ENCODE measurements around the gene MZF1. TPM values are rescaled to one million over a fixed set of nuclear protein-coding genes. Genes with fewer than 3 reads are reported as not detected.

Gene MZF1
- polyA plus RNA-seq, 3 donors = 31.0 to 59.2 (median 54.2) TPM

DNA sequence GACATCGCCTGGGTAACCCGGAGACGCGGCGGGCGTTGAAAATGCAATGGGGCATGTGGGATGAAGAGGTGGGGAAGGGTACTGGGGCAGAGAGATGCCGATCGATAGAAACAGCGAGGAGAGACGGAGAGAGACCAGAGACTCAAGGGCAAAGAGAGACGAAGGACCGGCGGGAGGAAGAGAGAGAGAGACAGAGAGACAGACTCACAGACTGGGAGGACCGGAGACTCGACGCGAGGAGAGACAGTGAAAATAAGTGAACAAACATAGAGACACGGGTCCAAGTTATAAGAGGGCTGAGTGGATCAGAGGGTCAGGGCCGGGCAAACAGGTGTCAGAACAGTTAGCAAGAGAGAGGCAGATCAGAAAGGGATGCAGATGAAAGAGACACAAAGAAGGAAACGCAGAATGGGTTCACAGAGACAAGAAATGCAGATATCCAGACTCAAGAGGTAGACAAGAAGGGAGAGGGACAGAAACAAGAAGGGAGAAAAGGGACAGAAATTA, 576 bp upstream of the MZF1 start:
- no peak for DNase-seq

DNA sequence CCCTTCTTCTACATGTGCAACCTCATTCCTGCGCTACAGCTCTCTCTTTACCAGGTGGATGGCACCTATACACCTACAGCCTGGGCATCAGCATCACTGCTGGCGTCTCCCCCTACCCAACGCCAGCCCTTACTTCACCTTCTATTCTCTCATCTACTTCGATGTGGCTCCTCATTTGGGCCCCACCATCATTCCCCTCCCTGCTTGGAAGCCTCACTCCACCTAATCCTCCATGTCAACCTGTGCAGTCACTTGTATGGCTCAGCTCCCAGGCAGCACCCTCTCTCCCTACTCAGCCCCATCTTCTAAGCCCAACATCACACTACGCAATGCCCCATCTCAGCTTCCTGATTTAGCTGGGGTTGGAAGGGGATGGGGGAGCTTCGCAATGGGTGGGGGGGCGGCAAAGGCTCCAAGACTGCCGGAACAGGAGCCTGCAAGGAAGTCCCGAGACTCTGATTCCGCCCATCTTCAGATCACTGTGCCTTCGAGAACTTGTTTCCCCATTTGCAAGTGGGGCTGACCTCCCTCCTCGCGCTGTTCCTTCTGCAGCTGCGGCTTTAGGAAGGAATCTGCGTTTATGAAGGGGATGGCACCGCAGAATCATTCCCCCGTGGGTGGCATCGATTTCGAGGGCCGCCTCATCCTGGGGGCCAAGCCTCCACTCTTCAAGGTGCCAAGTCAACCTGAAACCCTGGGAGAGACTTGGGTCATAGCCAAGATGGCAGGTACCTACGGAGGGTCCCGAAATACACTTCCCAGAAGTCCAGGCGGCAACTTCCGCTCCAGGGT, 913 bp downstream of the MZF1 start:
- no peak for DNase-seq

DNA sequence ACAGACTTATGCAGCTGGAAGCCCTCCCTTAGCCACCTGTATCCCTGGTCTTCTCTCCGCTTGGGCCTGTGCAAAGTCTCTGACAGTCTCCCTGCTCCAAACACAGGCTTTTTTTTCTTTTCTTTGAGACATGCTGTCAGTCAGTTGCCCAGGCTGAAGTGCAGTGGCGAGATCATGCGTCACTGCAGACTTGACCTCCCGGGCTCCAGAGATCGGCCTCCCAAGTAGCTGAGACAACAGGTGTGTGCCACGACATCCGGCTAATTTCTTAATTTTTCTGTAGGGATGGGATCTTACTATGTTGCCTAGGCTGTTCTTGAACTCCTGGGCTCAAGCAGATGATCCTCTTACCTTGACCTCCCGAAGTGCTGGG, 1.6 kb downstream of the MZF1 start:
- DNase-seq = no peak

DNA sequence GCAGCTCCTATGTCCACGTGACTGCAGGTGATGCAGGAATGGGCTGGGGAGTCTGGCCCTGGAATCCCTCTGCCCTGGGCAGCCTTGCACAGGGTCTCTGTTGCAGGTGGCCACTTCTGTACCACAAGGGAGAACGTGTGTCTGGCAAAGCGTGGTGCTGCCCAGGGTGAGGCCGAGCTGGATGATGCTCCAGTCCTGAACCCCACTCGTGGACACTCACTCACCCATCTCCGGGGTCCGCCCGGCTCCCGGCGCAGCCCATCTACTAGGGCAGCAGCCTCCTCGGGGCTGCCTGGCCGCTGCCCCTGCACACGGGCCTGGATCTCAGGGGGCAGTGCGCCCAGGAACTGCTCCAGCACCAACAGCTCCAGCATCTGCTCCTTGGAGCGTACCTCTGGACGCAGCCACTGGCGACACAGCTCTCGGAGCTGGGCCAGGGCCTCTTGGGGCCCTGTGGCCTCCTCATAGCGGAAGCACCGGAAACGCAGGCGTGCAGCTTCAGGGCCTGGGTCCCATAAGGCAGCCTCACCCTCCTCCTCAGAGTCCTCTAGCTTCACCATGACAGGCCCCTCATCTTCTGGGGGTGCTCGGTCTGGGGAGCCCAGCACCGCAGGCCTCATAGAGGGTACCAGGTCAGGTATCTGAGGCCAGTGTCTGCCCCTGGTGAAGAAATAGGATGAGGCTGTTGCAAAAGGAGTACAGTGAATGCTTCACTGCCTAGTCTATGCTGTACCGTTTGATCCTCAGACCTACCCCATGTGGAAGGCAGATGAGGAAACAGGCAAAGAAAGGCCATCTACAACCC, 2.2 kb downstream of the MZF1 start:
- no peak for DNase-seq

DNA sequence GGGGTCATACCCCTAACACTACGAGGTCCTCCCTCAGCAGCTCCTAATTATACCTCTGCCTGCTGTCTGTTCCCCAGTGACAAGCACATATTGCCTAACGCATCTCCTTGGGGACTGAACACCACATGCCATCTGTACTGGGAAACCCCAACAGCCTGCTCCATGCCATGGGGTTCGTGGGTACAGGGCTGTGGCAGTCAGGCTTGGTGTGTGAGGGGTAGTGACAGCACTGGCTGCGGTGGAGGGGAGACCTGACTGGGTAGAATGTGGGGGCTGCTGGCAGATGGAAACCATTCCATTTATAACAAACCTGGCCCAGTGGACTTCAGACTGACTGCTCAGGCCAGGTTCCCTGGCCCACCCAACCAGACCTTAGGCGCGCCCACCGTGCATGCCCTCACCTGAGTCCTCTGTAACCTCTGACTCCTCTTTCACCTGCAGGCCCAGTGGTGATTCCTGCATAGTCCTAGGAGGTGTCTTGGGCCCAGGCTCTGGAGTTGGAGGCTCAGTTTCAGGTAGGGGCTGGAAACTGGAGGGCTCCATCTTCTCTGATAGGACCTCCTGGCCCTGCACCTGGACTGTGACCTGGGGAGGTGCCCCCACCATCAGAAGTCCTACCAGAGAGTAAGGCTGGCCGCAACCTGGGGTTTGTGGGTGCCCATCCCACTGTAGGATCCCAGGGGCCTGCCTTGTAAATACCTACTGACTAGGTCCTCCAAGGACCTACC, 3.0 kb downstream of the MZF1 start:
- DNase-seq = no peak

DNA sequence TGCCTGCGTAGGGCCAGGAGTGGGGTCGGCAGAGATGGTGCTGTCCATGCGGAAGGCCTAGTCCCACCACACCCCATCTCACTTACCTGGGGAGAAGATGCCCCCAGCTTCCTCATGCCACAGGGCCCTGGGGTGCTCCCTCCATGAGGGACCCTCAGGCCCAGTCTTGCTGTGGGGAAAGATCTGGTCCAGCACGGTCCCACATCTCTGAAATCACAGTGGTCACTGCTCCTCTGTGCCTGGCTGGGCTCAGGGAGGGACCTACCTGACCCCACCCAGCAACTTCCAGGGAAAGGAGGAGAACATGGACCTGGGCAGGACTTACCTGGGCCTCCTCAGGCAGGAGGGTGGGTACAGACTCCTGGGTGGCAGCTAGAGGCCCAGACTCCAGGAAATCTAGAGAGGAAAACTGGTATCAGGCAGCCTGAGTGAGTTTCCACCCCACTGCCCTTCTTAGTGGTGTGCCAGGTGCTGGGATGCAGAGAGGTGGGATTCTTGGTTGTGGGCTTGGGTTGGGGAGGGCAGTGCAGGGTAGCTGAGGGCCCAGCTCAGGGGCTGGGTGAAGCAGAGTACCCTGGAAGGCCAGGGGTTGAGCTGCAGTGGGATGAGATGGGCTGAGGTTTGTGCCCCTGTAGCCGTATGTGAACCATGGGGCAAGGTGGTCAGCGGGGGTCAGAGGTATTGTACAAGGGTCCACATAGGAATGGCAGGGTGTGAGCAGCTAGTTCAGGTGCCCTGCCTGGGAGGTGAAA, 3.8 kb downstream of the MZF1 start:
- no peak for DNase-seq

DNA sequence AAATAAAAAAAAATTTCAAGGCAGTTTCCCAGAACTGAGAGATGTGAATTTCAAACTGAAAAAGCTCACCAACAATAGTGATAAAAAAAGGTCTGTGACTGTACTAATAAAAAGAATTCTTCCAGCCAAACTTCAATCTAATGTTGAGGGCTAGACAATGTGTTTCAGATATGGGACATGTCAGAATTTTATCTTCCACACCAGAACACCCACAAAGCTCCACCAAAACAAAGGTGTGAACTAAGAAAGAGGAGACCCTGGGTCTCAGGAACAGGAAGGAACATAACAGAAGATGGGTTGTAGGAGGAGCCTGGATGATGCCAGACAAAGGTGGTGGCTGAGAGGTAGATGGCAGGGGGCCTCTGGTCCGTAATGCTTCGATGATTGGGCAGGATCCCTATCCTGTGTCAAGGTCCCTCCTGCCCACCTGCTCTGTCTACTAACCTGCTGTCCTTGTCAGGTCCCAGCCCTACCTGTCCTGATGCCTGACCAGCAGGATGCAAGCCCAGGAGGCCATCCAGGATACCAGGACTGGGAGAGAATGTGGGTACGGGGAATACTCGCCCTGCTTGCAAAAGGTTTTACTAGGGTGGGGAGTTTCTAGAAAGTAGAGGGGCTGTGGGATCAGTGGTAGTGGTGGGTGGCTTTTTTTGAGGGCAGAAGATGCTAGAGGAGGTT, 4.5 kb downstream of the MZF1 start:
- no peak for DNase-seq

DNA sequence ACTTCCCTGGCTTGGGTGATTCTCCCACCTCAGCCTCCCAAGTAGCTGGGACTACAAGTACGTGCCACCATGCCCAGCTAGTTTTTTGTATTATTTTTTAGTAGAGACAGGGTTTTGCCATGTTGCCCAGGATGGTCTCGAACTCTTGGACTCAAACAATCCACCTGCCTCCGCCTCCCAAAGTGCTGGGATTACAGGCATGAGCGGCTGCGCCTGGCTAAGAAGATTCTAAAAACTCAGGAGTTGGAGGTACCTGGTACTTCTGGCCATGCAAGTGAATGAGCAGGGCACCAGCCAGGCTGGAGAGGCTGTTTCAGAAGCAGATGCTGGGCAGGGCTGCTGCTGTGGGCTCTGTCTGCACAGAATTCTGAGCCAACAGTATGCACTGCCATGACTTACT, 6.1 kb downstream of the MZF1 start:
- no peak for DNase-seq

DNA sequence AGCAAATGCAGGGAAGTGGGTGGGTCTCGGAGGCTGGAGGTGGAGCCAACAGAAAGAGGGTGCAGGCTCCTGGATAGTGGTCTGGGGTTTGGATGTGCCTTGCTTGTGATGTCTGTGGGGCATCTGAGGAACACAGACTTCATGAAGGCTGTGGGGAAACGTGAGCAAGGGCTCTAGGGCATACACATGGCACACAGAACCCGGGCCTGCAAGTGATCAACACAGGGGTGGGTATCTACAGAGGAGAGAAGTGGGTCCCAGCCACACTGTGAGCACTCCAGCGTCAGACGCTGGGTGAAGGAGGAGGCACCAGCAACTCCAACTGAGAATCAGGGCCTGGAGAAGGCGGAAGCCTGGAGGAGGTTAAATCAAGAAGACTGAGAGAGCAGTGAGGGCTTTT, 9.3 kb downstream of the MZF1 start:
- no peak for DNase-seq

DNA sequence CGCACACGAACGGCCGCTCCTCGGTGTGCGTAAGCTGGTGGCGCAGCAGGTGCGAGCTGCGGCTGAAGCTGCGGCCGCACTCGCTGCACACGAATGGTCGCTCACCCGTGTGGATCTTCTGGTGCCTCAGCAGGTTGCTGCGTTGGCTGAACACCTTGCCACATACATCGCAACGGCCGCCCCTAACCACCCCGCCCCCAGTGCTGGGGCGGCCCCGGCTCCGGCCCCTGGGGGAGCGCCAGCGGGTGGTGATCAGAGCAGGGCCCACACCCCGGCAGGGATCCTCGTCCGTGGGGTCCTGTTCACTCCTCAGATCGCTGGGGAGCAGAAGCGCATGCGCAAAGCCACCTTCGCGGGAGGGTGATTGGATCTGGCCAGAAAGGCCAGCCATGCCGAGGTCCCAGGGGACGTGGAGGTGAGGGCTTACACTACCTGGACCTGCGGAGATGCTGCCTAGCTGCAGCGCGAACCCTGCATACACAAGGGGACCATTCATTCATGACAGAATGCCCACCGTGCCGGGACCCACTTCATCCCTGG, 10.0 kb downstream of the MZF1 start:
- no peak for DNase-seq

DNA sequence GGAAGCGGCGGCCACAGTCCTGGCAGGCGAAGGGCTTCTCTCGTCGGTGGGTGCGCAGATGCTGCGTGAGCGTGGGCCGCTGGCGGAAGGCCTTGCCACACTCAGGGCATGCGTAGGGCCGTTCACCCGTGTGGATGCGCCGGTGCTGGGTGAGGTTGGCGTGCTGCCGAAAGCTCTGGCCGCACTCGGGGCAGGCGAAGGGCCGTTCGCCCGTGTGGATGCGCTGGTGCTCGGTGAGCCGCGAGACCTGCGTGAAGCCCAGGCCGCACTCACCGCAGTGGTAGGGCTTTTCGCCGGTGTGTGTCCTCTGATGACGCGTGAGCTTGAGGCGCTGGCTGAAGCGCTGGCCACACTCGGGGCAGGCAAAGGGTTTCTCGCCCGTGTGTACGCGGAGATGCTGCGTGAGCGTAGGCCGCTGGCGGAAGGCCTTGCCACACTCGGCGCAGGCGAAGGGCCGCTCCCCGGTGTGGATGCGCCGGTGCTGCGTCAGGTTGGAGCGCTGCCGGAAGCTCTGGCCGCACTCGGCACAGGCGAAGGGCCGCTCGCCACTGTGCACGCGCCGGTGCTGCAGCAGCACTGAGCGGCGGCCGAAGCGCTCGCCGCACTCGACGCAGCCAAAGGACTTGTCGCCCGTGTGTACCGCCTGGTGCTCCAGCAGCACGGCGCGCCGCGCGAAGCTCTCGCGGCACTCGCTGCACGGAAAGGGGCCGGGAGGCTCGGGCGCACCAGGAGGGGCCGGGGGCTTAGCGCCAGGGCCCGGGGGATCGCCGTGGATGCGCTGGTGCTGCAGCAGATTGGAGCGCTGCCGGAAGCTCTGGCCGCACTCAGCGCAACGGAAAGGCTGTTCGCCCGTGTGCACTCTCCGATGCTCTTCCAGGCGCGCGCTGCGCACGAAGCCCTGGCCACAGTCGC, 10.8 kb downstream of the MZF1 start:
- DNase-seq = no peak

DNA sequence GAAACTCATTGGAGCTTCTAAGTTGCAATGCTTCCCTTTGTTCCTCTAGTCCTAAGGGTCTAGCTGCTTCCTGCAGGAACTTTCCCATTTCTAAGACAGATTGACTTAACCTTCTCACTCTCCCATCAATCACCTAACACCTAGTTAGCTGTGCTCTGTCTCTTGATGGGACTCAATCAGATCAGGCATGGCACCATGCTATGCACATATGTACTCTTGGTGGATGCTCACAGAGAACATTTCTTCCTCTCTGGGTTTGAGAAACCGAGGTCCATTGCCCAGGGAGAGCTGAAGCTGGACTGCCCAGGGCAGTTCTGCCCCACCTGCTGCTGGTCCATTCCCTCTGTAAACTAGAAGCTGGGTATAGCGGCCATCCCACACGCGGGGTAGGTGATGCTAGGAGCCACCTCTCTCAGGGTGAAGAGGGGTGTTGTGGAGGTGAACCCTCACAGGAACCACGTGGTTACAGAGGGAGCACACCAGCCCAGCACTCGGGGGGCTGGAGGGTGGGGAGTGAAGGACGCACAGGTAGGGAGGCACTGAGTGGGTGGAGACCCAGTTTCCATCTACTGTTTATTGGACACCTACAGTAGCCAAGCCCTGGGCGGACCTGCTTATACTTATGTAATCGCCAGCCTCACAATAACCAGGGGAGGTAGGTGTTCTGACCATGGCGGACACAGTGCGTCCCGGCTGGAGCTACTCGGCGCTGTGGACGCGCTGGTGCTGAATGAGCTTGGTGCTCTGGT, 11.6 kb downstream of the MZF1 start:
- no peak for DNase-seq

DNA sequence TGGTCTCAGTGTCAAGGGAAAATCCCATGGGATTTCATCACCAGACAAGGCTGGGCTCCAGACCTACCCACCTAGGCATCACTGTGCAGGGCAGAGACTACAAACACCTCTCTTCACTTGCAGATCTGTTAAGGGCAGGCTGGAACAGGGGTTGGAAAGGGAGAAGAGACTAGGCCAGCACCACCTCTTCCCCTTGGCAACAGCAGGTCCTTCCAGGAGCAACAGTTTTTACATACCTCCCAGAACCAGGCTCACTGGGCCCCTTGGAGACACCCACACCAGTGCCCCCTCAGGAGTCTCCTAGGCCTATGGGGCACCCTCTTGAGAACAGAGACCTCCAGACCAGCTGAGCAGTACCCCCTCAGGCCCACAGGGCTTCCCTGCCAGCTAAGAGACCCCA, 12.2 kb downstream of the MZF1 start:
- DNase-seq = no peak

DNA sequence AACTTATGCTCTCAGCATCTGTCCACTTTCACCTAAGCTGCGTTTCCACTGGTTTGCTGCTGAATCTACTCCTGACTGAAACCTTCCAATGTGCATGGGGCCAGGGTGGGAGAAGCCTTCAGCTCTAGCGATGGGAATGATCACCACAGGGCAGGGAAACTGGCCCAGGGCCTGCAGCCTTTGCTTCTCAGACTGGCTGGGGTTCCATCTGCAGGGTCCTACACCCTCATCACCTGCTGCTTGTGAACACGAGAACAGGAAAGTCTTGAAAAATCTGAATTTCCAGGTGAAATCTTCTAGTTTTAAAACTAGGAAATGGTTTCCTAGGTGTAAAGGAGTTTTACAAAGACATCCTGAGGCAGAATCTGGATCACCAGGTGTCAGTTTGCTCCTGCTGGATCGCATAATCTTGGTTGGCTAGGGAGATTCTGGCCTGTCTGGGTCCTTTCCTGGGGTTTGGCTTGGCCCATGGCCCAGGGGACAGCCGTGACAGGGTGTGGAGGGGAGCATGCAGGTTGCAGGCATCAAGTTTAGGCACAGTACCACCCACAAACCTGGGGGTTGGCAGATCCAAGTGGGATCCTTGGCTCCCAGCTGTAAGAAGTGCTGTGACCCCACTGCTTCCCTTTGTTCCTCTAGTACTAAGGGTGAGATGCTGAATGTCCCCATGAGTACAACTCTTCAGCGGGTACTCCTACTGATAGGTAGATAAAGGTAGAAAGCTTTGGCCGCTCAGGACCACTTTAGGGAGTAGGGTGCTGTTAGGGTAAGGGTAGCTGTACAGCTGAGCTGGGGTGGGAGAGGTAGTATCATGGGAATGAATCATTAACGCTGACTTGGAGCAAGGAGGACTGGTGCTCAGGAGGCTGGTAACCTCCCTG, 12.9 kb downstream of the MZF1 start:
- DNase-seq = no peak

DNA sequence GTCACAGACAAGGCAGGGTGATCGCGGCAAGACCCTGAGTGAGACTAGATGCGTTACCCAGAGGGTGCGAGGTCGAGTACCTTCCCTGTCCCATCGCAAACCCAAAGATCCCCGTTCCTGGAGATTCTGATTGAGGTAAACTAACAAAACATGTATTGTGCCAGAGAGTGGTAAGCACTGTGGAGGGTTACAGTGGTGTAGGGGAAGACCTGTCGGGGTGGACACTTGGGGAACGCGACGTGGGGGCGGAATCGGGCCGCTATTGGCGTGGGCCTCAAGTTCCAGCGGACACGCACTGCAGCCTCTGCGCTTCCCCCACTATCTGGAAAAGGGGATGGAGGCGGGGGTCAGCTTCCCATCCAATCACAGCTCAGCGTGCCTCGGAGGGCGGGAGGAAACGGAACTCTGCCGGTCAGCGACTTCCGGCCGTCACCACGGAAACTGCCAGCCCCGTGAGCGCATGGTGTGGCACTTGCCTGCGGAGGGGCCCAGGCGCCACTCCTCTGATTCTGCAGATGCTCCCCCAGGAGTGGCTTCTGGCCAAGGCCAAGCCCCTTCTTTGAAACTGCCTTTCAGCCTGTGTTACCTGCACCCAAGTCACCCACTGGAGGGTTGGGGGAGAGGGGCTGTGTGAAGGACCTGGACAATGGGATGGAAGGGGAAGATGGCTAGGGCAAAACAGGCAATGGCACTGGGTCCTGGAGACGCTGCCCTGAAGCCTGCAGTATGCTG, 13.7 kb downstream of the MZF1 start:
- peak; percentile 92 for DNase-seq

DNA sequence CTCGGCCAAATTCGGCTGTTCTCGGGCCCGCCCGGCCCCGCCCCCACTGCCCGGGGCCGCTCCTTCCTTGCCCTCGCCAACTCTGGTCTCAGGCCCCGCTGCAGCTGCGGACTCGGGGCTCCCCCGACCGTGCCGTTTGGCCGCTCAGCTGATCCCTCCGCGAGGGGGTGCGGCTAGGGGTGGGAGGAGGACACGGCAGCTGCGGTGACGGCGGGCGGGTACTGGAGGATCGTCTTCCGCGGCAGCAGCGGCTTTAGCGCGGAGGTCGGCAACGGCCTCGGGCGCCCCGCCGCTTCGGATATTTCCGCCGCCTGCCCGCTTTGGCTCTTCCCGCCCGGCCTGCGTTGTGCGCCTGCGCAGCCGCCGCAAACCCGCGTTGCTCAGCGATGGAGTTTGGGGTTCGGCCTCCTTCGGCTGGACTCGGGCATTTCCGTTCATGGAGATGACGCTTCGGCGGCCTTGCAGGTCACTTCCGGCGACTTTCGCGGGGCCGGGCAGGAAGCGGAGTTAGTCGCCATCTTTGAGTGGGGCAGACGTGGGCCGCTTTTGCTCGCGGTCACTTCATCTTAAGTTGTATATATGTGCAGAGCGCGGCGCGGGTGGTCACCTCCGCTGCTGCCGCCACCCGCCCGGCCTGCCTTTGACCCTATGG, 14.4 kb downstream of the MZF1 start:
- peak; percentile 99 for DNase-seq
